Measurements from ENCODE around the gene RBCK1. TPM values are rescaled to one million over a fixed set of nuclear protein-coding genes. Genes with fewer than 3 reads are reported as not detected.
A peak's percentile ranks its signal among the peaks of the same experiment; 100 is the strongest.
"Not testable (repeated sequence)": the region's sequence is repeated elsewhere in the genome, so short reads cannot be mapped to it uniquely, and the experiment has no call there.

The RBCK1 gene
- total RNA-seq, 2 experiments from 2014 or later: 150 to 160 TPM

GRCh38 chr20:368915-369314 is 39.2 kb upstream of the RBCK1 start:
- intact Hi-C loops (cut with micrococcal nuclease): no loop called here
- peaks cover 49% of the 10 kb centered on the region for H3K4me1 Mint-ChIP-seq (ENCODE audit: low read depth)
- no peaks in the 10 kb centered on the region for H3K36me3 Mint-ChIP-seq (ENCODE audit: low read depth)
- no peaks in the 10 kb centered on the region for H3K9me3 Mint-ChIP-seq
- H3K27ac Mint-ChIP-seq: no peak overlapping the region
- DNase-seq: no peak
- CTCF ChIA-PET: no interaction called here
- H3K4me3 Mint-ChIP-seq: no peak overlapping the region
- no peaks in the 10 kb centered on the region for H3K27me3 Mint-ChIP-seq (ENCODE audit: low read depth)

DNA sequence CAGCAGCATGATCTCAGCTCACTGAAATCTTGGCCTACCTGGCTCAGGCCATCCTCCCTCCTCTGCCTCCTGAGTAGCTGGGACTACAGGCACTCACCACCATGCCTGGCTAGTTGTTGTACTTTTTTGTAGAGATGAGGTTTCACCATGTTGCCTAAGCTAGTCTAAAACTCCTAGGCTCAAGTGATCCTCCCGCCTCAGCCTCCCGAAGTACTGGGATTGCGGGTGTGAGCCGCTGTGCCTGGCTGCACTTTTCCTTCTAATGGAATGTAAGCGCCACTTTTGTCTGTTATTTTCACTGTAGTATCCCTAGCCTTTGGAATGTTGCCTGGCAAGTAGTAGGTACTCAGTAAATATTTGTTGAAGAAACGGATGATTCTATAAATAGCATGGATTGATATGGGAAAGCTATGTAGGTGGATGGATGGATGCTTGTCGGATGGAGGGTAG is 37.9 kb upstream of the RBCK1 start:
- no peak overlapping the region for H3K4me3 Mint-ChIP-seq
- intact Hi-C loops (cut with micrococcal nuclease): no loop called here
- CTCF ChIA-PET: interaction anchor here (0.6 to 2.3 kb wide), 3 partner anchors 8 to 269 kb away, joined by 3 to 12 read pairs (median 7); no protein-coding TSS in a partner anchor
- H3K4me1 Mint-ChIP-seq (ENCODE audit: low read depth): peaks cover 39% of the 10 kb centered on the region
- no peak overlapping the region for H3K27ac Mint-ChIP-seq
- DNase-seq: no peak
- no peaks in the 10 kb centered on the region for H3K36me3 Mint-ChIP-seq (ENCODE audit: low read depth)
- H3K27me3 Mint-ChIP-seq (ENCODE audit: low read depth): no peaks in the 10 kb centered on the region
- no peaks in the 10 kb centered on the region for H3K9me3 Mint-ChIP-seq

- Mint-ChIP-seq H3K9me3 (no peaks in the 10 kb centered on the region), H3K4me1 (ENCODE audit: low read depth) (peaks cover 31% of the 10 kb centered on the region), H3K27ac (no peak overlapping the region), H3K4me3 (no peak overlapping the region), H3K36me3 (ENCODE audit: low read depth) (no peaks in the 10 kb centered on the region), H3K27me3 (ENCODE audit: low read depth) (no peaks in the 10 kb centered on the region)
- no peak for DNase-seq
- intact Hi-C loops (cut with micrococcal nuclease): no loop called here
- CTCF ChIA-PET: interaction anchor here (0.6 to 2.3 kb wide), 4 partner anchors 9 to 121 kb away, joined by 3 to 12 read pairs (median 4); no protein-coding TSS in a partner anchor
These were observed 36.9 kb upstream of the RBCK1 start for GRCh38 chr20:370977-371754.

GRCh38 chr20:371755-372542 is 36.1 kb upstream of the RBCK1 start:
- Mint-ChIP-seq H3K4me1 (ENCODE audit: low read depth) (peaks cover 27% of the 10 kb centered on the region), H3K27me3 (ENCODE audit: low read depth) (no peaks in the 10 kb centered on the region), H3K4me3 (no peak overlapping the region), H3K9me3 (no peaks in the 10 kb centered on the region), H3K27ac (peak overlapping the region; percentile 51), H3K36me3 (ENCODE audit: low read depth) (no peaks in the 10 kb centered on the region)
- intact Hi-C loops (cut with micrococcal nuclease): no loop called here
- CTCF ChIA-PET: interaction anchor here (0.6 to 2.3 kb wide), 4 partner anchors 10 to 299 kb away, joined by 3 to 12 read pairs (median 4); no protein-coding TSS in a partner anchor
- DNase-seq: no peak

DNA sequence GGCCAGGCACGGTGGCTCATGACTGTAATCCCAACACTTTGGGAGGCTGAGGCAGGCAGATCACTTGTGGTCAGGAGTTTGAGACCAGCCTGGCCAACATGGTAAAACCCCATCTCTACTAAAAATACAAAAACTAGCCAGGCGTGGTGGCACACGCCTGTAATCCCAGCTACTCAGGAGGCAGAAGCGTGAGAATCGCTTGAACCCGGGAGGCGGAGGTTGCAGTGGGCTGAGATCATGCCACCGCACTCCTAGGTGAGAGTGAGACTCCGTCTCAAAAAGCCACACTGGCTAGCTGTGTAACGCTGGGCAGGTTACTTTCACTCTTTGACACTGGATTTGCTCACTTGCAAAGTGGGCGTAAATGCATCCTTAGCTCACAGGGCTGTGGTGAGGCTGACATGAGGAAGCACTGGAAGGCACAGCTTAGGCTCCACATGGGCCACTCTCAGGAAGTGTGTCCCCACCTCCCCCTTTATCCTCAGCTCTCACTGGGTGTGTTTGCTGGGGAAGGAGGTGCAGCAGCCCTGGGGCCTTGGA is 35.5 kb upstream of the RBCK1 start:
- intact Hi-C loops (cut with micrococcal nuclease); H3K36me3 Mint-ChIP-seq (ENCODE audit: low read depth); H3K4me3 Mint-ChIP-seq; H3K27me3 Mint-ChIP-seq (ENCODE audit: low read depth); H3K27ac Mint-ChIP-seq; H3K9me3 Mint-ChIP-seq; DNase-seq: not testable (repeated sequence)
- peaks cover 24% of the 10 kb centered on the region for H3K4me1 Mint-ChIP-seq (ENCODE audit: low read depth)
- CTCF ChIA-PET: interaction anchor here (0.6 to 2.3 kb wide), 4 partner anchors 11 to 298 kb away, joined by 3 to 12 read pairs (median 4); no protein-coding TSS in a partner anchor

- H3K27me3 Mint-ChIP-seq (ENCODE audit: low read depth): no peaks in the 10 kb centered on the region
- no peaks in the 10 kb centered on the region for H3K36me3 Mint-ChIP-seq (ENCODE audit: low read depth)
- no peaks in the 10 kb centered on the region for H3K9me3 Mint-ChIP-seq
- no peak overlapping the region for H3K4me3 Mint-ChIP-seq
- CTCF ChIA-PET: no interaction called here
- intact Hi-C loops (cut with micrococcal nuclease): no loop called here
- H3K27ac Mint-ChIP-seq: no peak overlapping the region
- peaks cover 24% of the 10 kb centered on the region for H3K4me1 Mint-ChIP-seq (ENCODE audit: low read depth)
- peak; percentile 31 for DNase-seq
These were observed 34.8 kb upstream of the RBCK1 start for GRCh38 chr20:373171-373890.

DNA sequence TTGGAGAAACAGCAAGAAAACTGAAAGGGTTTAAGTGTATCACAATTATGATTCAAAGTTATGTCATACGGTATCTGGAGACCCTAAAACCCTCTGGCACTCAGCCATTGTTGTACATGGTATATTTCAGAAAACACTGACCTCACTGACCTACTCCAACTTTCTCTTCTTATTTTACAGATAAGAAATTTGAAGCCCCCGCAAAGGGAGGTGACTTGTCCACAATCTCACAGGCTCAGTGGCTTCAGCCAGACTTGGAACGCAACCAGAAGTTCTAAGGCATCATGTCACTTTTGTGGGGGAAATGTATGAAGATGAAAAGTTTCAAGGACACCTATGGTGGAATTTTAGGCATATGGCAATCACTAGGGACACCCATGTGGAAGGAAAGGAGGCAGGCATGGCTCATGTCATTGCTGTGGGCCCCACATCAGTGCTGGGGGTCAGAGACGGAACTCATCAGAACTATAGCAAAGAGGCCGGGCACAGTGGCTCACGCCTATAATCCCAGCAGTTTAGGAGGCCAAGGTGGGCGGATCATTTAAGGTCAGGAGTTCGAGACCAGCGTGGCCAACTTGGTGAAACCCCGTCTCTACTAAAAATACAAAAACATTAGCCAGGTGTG is 32.7 kb upstream of the RBCK1 start:
- Mint-ChIP-seq H3K4me3 (no peak overlapping the region), H3K27ac (no peak overlapping the region), H3K27me3 (ENCODE audit: low read depth) (no peaks in the 10 kb centered on the region), H3K9me3 (no peaks in the 10 kb centered on the region), H3K4me1 (ENCODE audit: low read depth) (peaks cover 29% of the 10 kb centered on the region), H3K36me3 (ENCODE audit: low read depth) (no peaks in the 10 kb centered on the region)
- no peak for DNase-seq
- intact Hi-C loops (cut with micrococcal nuclease): no loop called here
- CTCF ChIA-PET: no interaction called here

DNA sequence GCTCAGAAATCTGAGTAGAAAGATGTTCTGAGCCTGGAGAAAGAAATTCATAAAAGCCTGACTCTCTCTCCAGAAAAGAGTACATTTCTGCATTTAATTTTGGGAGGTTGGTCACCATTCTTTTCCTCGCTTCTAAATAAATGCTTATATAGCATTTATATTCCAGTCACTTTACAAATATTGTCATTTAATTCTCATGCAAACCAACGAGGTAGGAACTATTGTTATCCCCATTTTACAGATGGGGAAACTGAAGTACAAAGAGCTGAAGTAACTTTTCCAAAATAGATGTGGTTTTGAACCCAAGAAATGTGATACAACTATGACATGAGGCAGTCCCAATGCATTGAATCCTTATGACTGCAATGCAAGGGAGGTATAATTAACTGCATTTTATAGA is 32.0 kb upstream of the RBCK1 start:
- Mint-ChIP-seq H3K27ac (no peak overlapping the region), H3K4me1 (ENCODE audit: low read depth) (peaks cover 29% of the 10 kb centered on the region), H3K27me3 (ENCODE audit: low read depth) (no peaks in the 10 kb centered on the region), H3K4me3 (no peak overlapping the region), H3K9me3 (no peaks in the 10 kb centered on the region), H3K36me3 (ENCODE audit: low read depth) (no peaks in the 10 kb centered on the region)
- no peak for DNase-seq
- intact Hi-C loops (cut with micrococcal nuclease): no loop called here
- CTCF ChIA-PET: no interaction called here

DNA sequence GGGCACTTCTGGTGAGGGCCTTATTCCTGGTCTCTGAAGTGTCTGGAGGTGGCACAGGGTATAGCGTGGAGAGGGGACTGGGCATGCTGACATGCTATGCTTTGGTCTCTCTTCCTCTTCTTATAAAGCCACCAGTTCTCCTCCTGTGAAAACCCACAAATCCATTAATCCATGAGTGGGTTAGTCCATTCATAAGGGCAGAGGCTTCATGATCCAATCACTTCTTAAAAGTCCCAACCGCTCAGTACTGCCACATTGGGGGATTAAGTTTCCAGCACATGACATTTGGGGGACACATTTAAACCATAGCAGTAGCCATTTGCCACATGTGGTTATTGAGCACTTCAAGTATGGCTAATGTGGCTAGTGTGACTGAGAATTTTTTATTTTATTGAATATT is 31.3 kb upstream of the RBCK1 start:
- H3K36me3 Mint-ChIP-seq (ENCODE audit: low read depth): no peaks in the 10 kb centered on the region
- no peaks in the 10 kb centered on the region for H3K27me3 Mint-ChIP-seq (ENCODE audit: low read depth)
- H3K9me3 Mint-ChIP-seq: no peaks in the 10 kb centered on the region
- no peak overlapping the region for H3K4me3 Mint-ChIP-seq
- no peak for DNase-seq
- CTCF ChIA-PET: interaction anchor here (0.5 to 1.0 kb wide), 2 partner anchors 39 to 47 kb away, joined by 3 read pairs; no protein-coding TSS in a partner anchor
- peaks cover 23% of the 10 kb centered on the region for H3K4me1 Mint-ChIP-seq (ENCODE audit: low read depth)
- no peak overlapping the region for H3K27ac Mint-ChIP-seq
- intact Hi-C loops (cut with micrococcal nuclease): no loop called here

DNA sequence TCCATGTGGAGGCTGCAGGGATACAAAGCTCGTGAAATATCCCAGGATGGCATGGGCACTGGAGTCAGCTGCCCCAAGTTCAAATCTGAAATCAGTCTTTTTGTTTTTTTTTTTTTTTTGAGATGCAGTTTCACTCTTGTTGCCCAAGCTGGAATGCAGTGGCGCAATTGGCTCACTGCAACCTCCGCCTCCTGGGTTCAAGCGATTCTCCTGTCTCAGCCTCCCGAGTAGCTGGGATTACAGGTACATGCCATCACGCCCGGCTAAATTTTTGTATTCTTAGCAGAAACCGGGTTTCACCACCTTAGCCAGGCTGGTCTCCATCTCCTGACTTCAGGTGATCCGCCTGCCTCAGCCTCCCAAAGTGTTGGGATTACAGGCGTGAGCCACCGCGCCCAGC is 30.5 kb upstream of the RBCK1 start:
- H3K27me3 Mint-ChIP-seq (ENCODE audit: low read depth); H3K27ac Mint-ChIP-seq; DNase-seq; H3K4me3 Mint-ChIP-seq; H3K9me3 Mint-ChIP-seq; H3K36me3 Mint-ChIP-seq (ENCODE audit: low read depth); intact Hi-C loops (cut with micrococcal nuclease): not testable (repeated sequence)
- CTCF ChIA-PET: interaction anchor here (0.5 to 1.0 kb wide), 3 partner anchors 21 to 48 kb away, joined by 3 read pairs; no protein-coding TSS in a partner anchor
- H3K4me1 Mint-ChIP-seq (ENCODE audit: low read depth): peaks cover 23% of the 10 kb centered on the region

DNA sequence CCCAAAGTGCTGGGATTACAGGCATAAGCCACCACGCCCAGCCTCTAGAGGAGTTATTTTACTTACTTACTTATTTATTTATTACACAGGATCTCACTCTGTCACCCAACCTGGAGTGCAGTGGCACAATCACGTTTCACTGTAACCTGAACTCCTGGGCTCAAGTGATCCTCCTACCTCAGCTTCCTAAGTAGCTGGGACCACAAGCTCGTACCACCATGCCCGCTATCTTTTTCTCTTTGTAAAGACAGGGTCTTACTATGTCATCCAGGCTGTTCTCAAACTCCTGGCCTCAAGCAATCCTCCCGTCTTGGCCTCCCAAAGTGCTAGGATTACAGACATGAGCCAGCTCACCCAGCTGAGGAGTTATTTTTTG is 29.1 kb upstream of the RBCK1 start:
- no peaks in the 10 kb centered on the region for H3K9me3 Mint-ChIP-seq
- no peak for DNase-seq
- H3K4me3 Mint-ChIP-seq: peak overlapping the region; percentile 83
- intact Hi-C loops (cut with micrococcal nuclease): no loop called here
- H3K27me3 Mint-ChIP-seq (ENCODE audit: low read depth): no peaks in the 10 kb centered on the region
- CTCF ChIA-PET: interaction anchor here (0.7 to 1.2 kb wide), 2 partner anchors 98 to 440 kb away, joined by 3 read pairs; no protein-coding TSS in a partner anchor
- H3K36me3 Mint-ChIP-seq (ENCODE audit: low read depth): peaks cover 2% of the 10 kb centered on the region
- H3K4me1 Mint-ChIP-seq (ENCODE audit: low read depth): peaks cover 23% of the 10 kb centered on the region
- H3K27ac Mint-ChIP-seq: peak overlapping the region; percentile 24
